ENCODE data around the gene FCF1. TPM values are rescaled to one million over a fixed set of nuclear protein-coding genes. Genes with fewer than 3 reads are reported as not detected.
"Not testable (repeated sequence)": the region's sequence is repeated elsewhere in the genome, so short reads cannot be mapped to it uniquely, and the experiment has no call there.

FCF1 gene
- total RNA-seq, 2 experiments from 2014 or later, result 72.1 to 72.5 TPM

DNA sequence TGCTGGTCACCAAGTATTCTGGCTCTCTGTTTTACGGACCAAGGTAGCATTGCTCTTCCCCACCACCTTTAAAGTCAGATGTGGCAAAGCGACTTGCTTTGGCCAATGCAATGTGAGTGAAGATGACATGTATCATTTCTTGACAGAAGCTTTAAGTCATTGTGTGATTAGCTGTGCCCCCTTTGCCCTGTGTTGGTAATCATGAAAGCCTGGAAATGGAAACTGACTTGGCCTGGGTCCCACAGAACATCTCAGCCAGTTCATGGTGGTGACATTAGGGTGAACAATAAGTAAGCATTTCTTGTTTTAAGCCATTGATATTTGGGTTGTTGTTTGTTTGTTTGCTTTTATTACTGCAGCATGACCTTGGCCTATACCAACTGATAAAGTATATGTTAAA is 34.3 kb downstream of the FCF1 start:
- CTCF ChIA-PET, result no interaction called here
- no peak overlapping the region for H3K4me3 Mint-ChIP-seq
- H3K27me3 Mint-ChIP-seq, result no peaks in the 10 kb centered on the region

DNA sequence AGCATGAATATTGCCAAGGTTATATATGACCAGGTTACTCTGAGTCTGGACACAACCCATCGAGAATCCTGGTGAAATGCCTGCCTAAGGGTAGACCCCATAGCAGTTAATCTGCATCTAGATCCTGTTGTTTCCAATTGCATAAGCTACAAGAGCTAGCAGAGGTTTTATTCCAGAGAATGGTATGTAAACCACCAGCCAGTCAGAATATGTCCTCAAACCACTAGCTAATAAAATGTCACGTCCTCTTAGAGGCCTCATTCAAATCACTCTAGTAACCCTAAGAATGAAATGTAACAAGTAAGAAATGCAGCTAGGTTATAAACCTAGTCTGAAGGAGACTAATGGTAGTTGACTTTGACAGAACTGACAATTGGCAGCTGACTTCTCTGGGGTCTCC is 41.2 kb downstream of the FCF1 start:
- Mint-ChIP-seq H3K27ac (no peak overlapping the region), H3K36me3 (peaks cover 4% of the 10 kb centered on the region), H3K4me3 (no peak overlapping the region), H3K4me1 (ENCODE audit: low read depth) (no peaks in the 10 kb centered on the region), H3K27me3 (no peaks in the 10 kb centered on the region), H3K9me3 (peaks cover 12% of the 10 kb centered on the region)
- intact Hi-C loops (cut with micrococcal nuclease), result no loop called here
- POLR2A ChIA-PET, result no interaction called here
- CTCF ChIA-PET, result interaction anchor here (1.0 to 2.2 kb wide), 3 partner anchors 9 to 107 kb away, joined by 5 to 12 read pairs (median 5); partner anchors contain the start of gene YLPM1
- no peak for DNase-seq

More for the DNA sequence above, 34.3 kb downstream of the FCF1 start:
- DNase-seq, result no peak
- Mint-ChIP-seq H3K27ac (no peak overlapping the region), H3K4me1 (ENCODE audit: low read depth) (no peaks in the 10 kb centered on the region), H3K9me3 (peaks cover 4% of the 10 kb centered on the region), H3K36me3 (peaks cover 2% of the 10 kb centered on the region)
- POLR2A ChIA-PET, result no interaction called here
- intact Hi-C loops (cut with micrococcal nuclease), result no loop called here

DNA sequence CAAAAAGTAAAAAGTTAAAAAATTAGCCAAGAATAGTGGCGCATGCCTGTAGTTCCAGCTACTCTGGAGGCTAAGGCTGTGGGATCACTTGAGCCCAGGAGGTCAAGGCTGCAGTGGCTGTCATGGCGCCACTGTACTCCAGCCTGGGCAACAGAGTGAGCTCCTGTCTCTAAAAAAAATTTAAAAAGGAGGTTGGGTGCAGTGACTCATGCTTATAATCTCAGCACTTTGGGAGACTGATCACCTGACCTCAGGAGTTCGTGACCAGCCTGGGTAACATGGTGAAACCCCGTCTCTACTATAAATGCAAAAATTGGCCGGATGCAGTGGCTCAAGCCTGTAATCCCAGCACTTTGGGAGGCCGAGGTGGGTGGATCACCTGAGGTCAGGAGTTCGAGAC is 42.0 kb downstream of the FCF1 start:
- ChIA-PET POLR2A (no interaction called here), CTCF (interaction anchor here (1.0 to 2.2 kb wide), 3 partner anchors 8 to 106 kb away, joined by 5 to 12 read pairs (median 5); partner anchors contain the start of gene YLPM1)
- H3K9me3 Mint-ChIP-seq, result peaks cover 12% of the 10 kb centered on the region

GRCh38 chr14:74756326-74756725 is 43.4 kb downstream of the FCF1 start:
- Mint-ChIP-seq H3K4me1 (ENCODE audit: low read depth) (peaks cover under 1% of the 10 kb centered on the region), H3K27me3 (no peaks in the 10 kb centered on the region), H3K36me3 (peaks cover 4% of the 10 kb centered on the region), H3K27ac (no peak overlapping the region), H3K4me3 (no peak overlapping the region), H3K9me3 (peaks cover 12% of the 10 kb centered on the region)
- ChIA-PET CTCF (interaction anchor here (0.6 kb wide), 1 partner anchor 755 kb away, joined by 4 read pairs; no protein-coding TSS in a partner anchor), POLR2A (no interaction called here)
- intact Hi-C loops (cut with micrococcal nuclease), result no loop called here
- DNase-seq, result no peak

More for the DNA sequence above, 42.0 kb downstream of the FCF1 start:
- Mint-ChIP-seq H3K4me1 (ENCODE audit: low read depth) (no peaks in the 10 kb centered on the region), H3K4me3 (no peak overlapping the region), H3K27me3 (no peaks in the 10 kb centered on the region), H3K36me3 (peaks cover 4% of the 10 kb centered on the region), H3K27ac (no peak overlapping the region)
- intact Hi-C loops (cut with micrococcal nuclease), result no loop called here
- no peak for DNase-seq

DNA sequence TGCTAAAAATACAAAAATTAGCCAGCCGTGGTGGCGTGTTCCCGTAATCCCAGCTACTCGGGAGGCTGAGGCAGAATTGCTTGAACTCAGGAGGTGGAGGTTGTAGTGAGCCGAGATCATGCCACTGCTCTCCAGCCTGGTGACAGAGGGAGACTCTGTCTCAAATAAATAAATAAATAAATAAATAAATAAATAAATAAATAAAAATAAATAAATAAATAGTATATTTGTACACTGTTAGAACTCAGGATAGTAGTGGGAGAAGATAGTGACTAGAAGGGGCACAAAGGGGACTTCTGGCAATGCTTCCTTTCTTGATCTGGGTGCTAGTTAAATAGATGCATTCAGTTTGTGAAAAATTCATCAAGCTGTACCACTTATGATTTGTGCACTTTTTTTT is 45.6 kb downstream of the FCF1 start:
- H3K4me1 Mint-ChIP-seq (ENCODE audit: low read depth), result peaks cover 12% of the 10 kb centered on the region
- H3K27ac Mint-ChIP-seq; H3K36me3 Mint-ChIP-seq; intact Hi-C loops (cut with micrococcal nuclease); H3K4me3 Mint-ChIP-seq; DNase-seq; H3K9me3 Mint-ChIP-seq; POLR2A ChIA-PET; H3K27me3 Mint-ChIP-seq: not testable (repeated sequence)
- CTCF ChIA-PET, result interaction anchor here (0.9 kb wide), 1 partner anchor 102 kb away, joined by 3 read pairs; no protein-coding TSS in a partner anchor

- intact Hi-C loops (cut with micrococcal nuclease), result loop anchor here (1.0 to 10.0 kb wide), 6 partner anchors 30 to 802 kb away; partner anchors contain the start of genes ABCD4, AREL1 and FCF1
- Mint-ChIP-seq H3K4me1 (ENCODE audit: low read depth) (peaks cover 44% of the 10 kb centered on the region), H3K9me3 (no peaks in the 10 kb centered on the region), H3K4me3 (peak within 1 kb of the TSS; percentile 94), H3K36me3 (peaks cover 21% of the 10 kb centered on the region), H3K27ac (peak within 1 kb of the TSS; percentile 91), H3K27me3 (no peaks in the 10 kb centered on the region)
- peak; percentile 95 for DNase-seq
- POLR2A ChIA-PET, result interaction anchor here (0.7 to 1.8 kb wide), 11 partner anchors 13 to 1705 kb away, joined by 3 to 5 read pairs (median 4); partner anchors contain the start of genes ISCA2, NPC2 and RBM25
- CTCF ChIA-PET, result interaction anchor here (0.5 to 2.8 kb wide), 21 partner anchors 8 to 587 kb away, joined by 3 to 13 read pairs (median 4); partner anchors contain the start of genes MLH3, NPC2 and RPS6KL1
These were observed 50.2 kb downstream of the FCF1 start, which contains the start of gene YLPM1 for GRCh38 chr14:74762917-74763802. YLPM1 (plus strand) TSS chr14:74763316; CDS start chr14:74763490, 174 bp downstream.

GRCh38 chr14:74763803-74764531 is 51.0 kb downstream of the FCF1 start:
- Mint-ChIP-seq H3K36me3 (peaks cover 21% of the 10 kb centered on the region), H3K4me1 (ENCODE audit: low read depth) (peaks cover 50% of the 10 kb centered on the region), H3K27ac (peak overlapping the region; percentile 87), H3K4me3 (peak overlapping the region; percentile 94), H3K27me3 (no peaks in the 10 kb centered on the region), H3K9me3 (no peaks in the 10 kb centered on the region)
- peak; percentile 49 for DNase-seq
- ChIA-PET CTCF (interaction anchor here (0.5 to 2.8 kb wide), 13 partner anchors 10 to 271 kb away, joined by 3 to 13 read pairs (median 4); partner anchors contain the start of gene NPC2), POLR2A (interaction anchor here (0.5 to 1.8 kb wide), 6 partner anchors 12 to 976 kb away, joined by 3 to 5 read pairs (median 4); partner anchors contain the start of genes ISCA2 and NPC2)
- intact Hi-C loops (cut with micrococcal nuclease), result loop anchor here (1.0 to 10.0 kb wide), 6 partner anchors 29 to 801 kb away; partner anchors contain the start of genes ABCD4, AREL1 and FCF1

DNA sequence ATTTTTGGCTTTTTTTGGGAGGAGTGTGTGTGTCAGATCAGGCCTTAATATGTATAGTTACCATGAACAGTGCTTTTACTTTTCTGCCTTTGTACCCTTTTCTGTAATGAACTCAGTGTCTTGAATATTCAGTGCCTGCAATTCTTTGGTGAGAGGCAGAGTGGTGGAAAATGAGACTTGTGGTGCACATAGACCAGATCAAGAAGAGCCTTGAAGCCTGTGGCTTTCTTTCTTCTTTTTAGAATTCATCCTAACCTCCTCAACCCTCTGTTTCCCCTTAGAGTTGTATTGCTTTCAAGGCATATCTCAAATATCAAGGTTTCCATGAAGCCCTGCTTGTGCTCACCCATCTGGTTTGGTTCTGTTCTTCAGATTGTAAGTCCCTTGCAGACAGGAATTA is 52.8 kb downstream of the FCF1 start:
- Mint-ChIP-seq H3K9me3 (no peaks in the 10 kb centered on the region), H3K4me1 (ENCODE audit: low read depth) (peaks cover 54% of the 10 kb centered on the region), H3K27me3 (no peaks in the 10 kb centered on the region), H3K36me3 (peaks cover 21% of the 10 kb centered on the region), H3K4me3 (peak overlapping the region; percentile 94), H3K27ac (peak overlapping the region; percentile 0)
- intact Hi-C loops (cut with micrococcal nuclease), result loop anchor here (10.0 kb wide), 1 partner anchor 799 kb away; no protein-coding TSS in a partner anchor
- no peak for DNase-seq
- POLR2A ChIA-PET, result no interaction called here
- CTCF ChIA-PET, result interaction anchor here (0.6 kb wide), 1 partner anchor 181 kb away, joined by 3 read pairs; no protein-coding TSS in a partner anchor

DNA sequence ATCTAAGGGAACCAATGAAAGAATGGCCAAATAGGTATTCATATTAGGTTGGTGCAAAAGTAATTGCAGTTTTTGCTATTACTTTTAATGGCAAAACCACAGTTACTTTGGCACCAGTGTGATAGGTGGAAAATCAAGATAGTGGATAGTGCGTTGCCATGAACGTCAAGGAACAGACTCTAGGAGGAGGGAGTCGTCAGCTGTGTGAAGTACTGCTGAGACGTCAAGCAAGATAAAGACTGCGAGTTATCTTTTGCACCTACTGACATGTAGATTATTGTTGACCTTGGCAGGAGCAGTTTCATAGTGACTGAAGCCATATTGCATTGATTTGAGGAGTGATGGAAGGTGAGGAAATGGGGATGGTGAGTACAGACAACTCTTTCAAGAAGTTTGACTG is 58.5 kb downstream of the FCF1 start:
- CTCF ChIA-PET, result interaction anchor here (1.4 to 1.9 kb wide), 2 partner anchors 9 to 162 kb away, joined by 3 to 6 read pairs; no protein-coding TSS in a partner anchor
- intact Hi-C loops (cut with micrococcal nuclease), result no loop called here

GRCh38 chr14:74784634-74785033 is 71.7 kb downstream of the FCF1 start:
- ChIA-PET POLR2A (no interaction called here), CTCF (interaction anchor here (1.0 to 1.5 kb wide), 3 partner anchors 20 to 50 kb away, joined by 4 read pairs; partner anchors contain the start of gene YLPM1)
- peaks cover 11% of the 10 kb centered on the region for H3K4me1 Mint-ChIP-seq (ENCODE audit: low read depth)
- H3K27me3 Mint-ChIP-seq, result no peaks in the 10 kb centered on the region
- peaks cover 41% of the 10 kb centered on the region for H3K36me3 Mint-ChIP-seq
- no peak overlapping the region for H3K4me3 Mint-ChIP-seq
- DNase-seq, result no peak
- H3K9me3 Mint-ChIP-seq, result no peaks in the 10 kb centered on the region
- intact Hi-C loops (cut with micrococcal nuclease), result no loop called here
- H3K27ac Mint-ChIP-seq, result peak overlapping the region; percentile 16

More for the DNA sequence above, 58.5 kb downstream of the FCF1 start:
- peaks cover 14% of the 10 kb centered on the region for H3K36me3 Mint-ChIP-seq
- no peak overlapping the region for H3K27ac Mint-ChIP-seq
- POLR2A ChIA-PET, result no interaction called here
- H3K4me1 Mint-ChIP-seq (ENCODE audit: low read depth), result peaks cover 39% of the 10 kb centered on the region
- no peaks in the 10 kb centered on the region for H3K27me3 Mint-ChIP-seq
- no peaks in the 10 kb centered on the region for H3K9me3 Mint-ChIP-seq
- no peak overlapping the region for H3K4me3 Mint-ChIP-seq
- DNase-seq, result no peak

GRCh38 chr14:74785056-74785613 is 72.2 kb downstream of the FCF1 start:
- Mint-ChIP-seq H3K36me3 (peaks cover 41% of the 10 kb centered on the region), H3K4me1 (ENCODE audit: low read depth) (peaks cover 11% of the 10 kb centered on the region), H3K4me3 (no peak overlapping the region), H3K27me3 (no peaks in the 10 kb centered on the region), H3K9me3 (no peaks in the 10 kb centered on the region), H3K27ac (peak overlapping the region; percentile 43)
- CTCF ChIA-PET, result interaction anchor here (0.6 to 1.5 kb wide), 4 partner anchors 19 to 176 kb away, joined by 3 to 4 read pairs (median 4); partner anchors contain the start of gene YLPM1
- POLR2A ChIA-PET, result no interaction called here
- intact Hi-C loops (cut with micrococcal nuclease), result no loop called here
- DNase-seq, result no peak
